ENCODE results near the gene TFAP2A. TPM values are rescaled to one million over a fixed set of nuclear protein-coding genes. Genes with fewer than 3 reads are reported as not detected.

TFAP2A gene
- total and polyA plus RNA-seq, 8 donors = 0.17 to 0.97 (median 0.39) TPM

DNA sequence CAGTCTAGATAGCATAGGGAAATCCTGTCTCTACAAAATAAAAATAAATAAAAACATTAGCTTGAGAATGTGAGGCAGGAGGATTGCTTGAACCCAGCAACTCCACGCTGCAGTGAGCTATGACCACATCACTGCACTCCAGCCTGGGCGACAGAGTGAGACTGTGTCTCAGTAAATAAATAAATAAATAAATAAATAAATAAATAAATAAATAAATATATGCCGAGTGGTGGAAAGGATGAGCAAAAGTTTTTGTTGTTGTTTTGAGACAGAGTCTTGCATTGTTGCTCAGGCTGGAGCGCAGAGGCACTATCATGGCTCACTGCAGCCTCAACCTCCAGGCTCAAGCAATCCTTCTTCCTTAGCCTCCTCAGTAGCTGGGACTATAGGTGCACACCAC, 53.4 kb downstream of the TFAP2A start:
- no peak overlapping the region for H3K27ac ChIP-seq
- intact Hi-C loops (cut with DNase I) = no loop called here
- no peak overlapping the region for H3K4me3 ChIP-seq
- TF ChIP-seq, protein P1, sequence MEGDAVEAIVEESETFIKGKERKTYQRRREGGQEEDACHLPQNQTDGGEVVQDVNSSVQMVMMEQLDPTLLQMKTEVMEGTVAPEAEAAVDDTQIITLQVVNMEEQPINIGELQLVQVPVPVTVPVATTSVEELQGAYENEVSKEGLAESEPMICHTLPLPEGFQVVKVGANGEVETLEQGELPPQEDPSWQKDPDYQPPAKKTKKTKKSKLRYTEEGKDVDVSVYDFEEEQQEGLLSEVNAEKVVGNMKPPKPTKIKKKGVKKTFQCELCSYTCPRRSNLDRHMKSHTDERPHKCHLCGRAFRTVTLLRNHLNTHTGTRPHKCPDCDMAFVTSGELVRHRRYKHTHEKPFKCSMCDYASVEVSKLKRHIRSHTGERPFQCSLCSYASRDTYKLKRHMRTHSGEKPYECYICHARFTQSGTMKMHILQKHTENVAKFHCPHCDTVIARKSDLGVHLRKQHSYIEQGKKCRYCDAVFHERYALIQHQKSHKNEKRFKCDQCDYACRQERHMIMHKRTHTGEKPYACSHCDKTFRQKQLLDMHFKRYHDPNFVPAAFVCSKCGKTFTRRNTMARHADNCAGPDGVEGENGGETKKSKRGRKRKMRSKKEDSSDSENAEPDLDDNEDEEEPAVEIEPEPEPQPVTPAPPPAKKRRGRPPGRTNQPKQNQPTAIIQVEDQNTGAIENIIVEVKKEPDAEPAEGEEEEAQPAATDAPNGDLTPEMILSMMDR (IDR thresholded peaks at IDR 0.05) = no peak
- no peaks in the 10 kb centered on the region for H3K36me3 ChIP-seq
- DNase-seq (no peak), ATAC-seq (no peak)
- H3K27me3 ChIP-seq = peaks cover 0 to 11% of the 10 kb centered on the region in 2 donors
- no peaks in the 10 kb centered on the region for H3K4me1 ChIP-seq
- peaks cover 0 to 5% of the 10 kb centered on the region in 2 donors for H3K9me3 ChIP-seq

DNA sequence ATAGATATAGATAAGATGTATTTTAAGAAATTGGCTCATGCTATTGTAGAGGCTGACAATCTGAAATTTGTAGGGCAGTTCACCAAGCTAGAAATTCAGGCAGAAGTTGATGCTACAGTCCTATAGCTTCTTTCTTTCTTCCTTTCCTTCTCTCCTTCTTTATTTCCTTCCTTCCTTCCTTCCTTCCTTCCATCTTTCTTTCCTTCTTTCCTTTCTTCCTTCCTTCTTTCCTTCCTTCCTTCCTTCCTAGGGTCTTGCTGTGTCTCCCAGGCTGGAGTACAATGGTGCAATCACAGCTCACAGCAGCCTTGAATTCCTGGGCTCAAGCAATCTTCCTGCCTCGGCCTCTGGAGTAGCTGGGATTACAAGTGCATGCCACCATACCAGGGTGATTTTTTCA, 55.3 kb downstream of the TFAP2A start:
- TF ChIP-seq, protein P1 (IDR thresholded peaks at IDR 0.05) = no peak
- intact Hi-C loops (cut with DNase I) = no loop called here
- Histone ChIP-seq H3K27me3 (peaks cover 0 to 22% of the 10 kb centered on the region in 2 donors), H3K4me1 (no peaks in the 10 kb centered on the region), H3K36me3 (no peaks in the 10 kb centered on the region), H3K27ac (no peak overlapping the region), H3K4me3 (no peak overlapping the region), H3K9me3 (peaks cover 0 to 2% of the 10 kb centered on the region in 2 donors)
- DNase-seq (no peak), ATAC-seq (no peak)

DNA sequence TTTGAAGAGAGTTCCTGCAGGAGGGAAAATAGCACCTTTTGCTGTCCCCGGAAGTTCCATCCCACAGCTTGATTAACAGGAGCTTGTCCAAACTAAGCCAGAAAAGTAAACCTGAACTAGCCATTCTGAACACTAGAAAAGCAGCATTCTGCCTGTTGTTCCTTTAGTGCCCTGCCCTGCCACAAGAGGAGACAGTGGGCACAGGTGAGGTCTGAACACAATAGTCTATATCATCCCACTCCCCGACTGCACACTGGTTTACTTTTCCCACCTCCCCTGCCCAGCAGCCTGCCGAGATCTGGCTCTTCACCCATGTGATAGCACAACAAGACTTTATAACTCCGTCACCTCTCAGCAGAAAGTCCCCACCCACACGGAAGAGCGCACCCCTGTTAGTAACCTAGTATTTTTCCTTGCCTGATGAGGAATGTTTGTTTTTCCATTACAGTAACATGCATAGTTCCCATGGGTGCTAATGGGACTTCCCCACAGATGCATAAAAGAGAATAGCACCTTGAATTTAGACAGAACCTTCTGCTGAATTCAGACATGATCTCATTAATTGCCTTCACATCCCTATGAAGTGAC, 59.7 kb downstream of the TFAP2A start:
- Histone ChIP-seq H3K9me3 (no peaks in the 10 kb centered on the region), H3K4me3 (no peak overlapping the region), H3K4me1 (no peaks in the 10 kb centered on the region), H3K27ac (no peak overlapping the region), H3K27me3 (peaks cover 0 to 27% of the 10 kb centered on the region in 2 donors), H3K36me3 (no peaks in the 10 kb centered on the region)
- no peak for DNase-seq
- peak; percentile 21 for ATAC-seq
- intact Hi-C loops (cut with DNase I) = no loop called here
- TF ChIP-seq, protein P1 (IDR thresholded peaks at IDR 0.05) = no peak

DNA sequence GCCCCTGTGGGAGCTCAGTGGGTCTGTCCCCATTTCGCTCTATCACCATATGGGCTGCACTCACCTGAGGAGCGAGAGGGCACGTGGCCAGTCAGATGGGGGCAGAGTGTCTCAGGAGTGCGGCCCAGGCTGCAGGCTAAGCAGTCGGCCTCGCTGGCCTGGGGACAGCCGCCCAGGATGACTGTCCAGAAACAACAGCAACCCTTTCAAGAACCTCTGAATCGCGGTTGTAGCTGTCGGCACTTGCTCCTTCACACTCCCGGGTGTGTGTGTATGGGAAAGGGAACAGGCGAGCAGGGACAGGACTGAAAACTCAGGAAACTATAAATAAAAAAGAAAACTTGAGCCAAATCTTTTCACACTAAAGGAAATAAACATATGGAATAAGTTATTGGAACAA, 63.1 kb downstream of the TFAP2A start:
- intact Hi-C loops (cut with DNase I) = no loop called here
- H3K9me3 ChIP-seq = no peaks in the 10 kb centered on the region
- peaks cover 0 to 22% of the 10 kb centered on the region in 2 donors for H3K27me3 ChIP-seq
- TF ChIP-seq, protein P1 (IDR thresholded peaks at IDR 0.05) = no peak
- DNase-seq (no peak), ATAC-seq (no peak)
- H3K27ac ChIP-seq = no peak overlapping the region
- no peaks in the 10 kb centered on the region for H3K4me1 ChIP-seq
- no peaks in the 10 kb centered on the region for H3K36me3 ChIP-seq
- no peak overlapping the region for H3K4me3 ChIP-seq

DNA sequence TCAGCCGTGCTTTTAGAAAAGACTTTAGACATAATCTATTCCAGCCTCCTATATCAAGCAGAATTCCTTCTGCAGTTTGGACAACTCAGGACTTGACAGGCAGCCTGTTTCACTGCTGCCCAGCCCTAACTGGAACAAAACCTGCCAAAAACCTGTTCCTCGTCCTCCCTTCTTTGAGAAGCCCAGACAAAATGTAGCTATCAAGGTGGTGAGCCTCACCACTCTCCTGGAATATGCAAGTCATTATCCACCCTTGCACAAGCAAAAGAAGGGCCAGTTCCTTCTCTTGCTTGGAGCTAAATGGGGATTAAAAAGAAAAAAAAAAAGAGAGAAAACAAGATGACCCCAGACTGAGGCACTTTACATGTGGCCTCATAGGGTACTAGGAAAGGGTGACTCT, 64.2 kb downstream of the TFAP2A start:
- Histone ChIP-seq H3K4me3 (no peak overlapping the region), H3K36me3 (no peaks in the 10 kb centered on the region), H3K4me1 (no peaks in the 10 kb centered on the region), H3K27ac (no peak overlapping the region), H3K9me3 (no peaks in the 10 kb centered on the region), H3K27me3 (peaks cover 0 to 15% of the 10 kb centered on the region in 2 donors)
- DNase-seq (no peak), ATAC-seq (no peak)
- TF ChIP-seq, protein P1 (IDR thresholded peaks at IDR 0.05) = no peak
- intact Hi-C loops (cut with DNase I) = no loop called here
